GM19438 (cell line): Measurements from ENCODE around the gene LPAR3.
"Not testable (repeated sequence)": the region's sequence is repeated elsewhere in the genome, so short reads cannot be mapped to it uniquely, and the experiment has no call there.

Experiments
- ATAC-seq: cut with Tn5 transposase; IDR thresholded peaks from one replicate; pipeline ENCODE4 v1.9.1; 2021; ENCODE audit warnings: low read depth; ENCODE audit not compliant: unreplicated experiment

The LPAR3 gene, protein sequence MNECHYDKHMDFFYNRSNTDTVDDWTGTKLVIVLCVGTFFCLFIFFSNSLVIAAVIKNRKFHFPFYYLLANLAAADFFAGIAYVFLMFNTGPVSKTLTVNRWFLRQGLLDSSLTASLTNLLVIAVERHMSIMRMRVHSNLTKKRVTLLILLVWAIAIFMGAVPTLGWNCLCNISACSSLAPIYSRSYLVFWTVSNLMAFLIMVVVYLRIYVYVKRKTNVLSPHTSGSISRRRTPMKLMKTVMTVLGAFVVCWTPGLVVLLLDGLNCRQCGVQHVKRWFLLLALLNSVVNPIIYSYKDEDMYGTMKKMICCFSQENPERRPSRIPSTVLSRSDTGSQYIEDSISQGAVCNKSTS

GRCh38 chr1:84892705-84893618, at the start of gene LPAR3:
Gene LPAR3 (minus strand): TSS chr1:84893206. CDS start chr1:84866120, 27,086 bp downstream.
- no peak for ATAC-seq

DNA sequence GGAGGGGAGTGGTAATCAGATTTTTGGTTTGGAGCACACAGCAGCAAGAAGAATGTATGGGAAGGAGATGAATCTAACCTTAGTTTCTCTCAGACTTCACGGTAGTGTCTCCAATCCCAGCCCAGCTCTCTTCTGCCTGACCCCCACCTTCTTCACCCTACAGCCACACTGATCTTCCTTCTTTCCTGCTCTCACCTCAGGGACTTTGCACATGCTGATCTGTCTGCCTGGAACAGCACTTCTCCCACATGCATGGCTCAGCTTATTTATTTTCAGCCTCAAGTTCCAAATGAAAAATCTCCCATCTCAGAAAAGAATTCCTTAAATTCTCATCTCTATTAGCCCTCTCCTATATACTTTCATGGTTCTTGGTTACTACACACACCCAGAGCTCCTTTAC, 48.8 kb upstream of the LPAR3 start:
- ATAC-seq: no peak

- no peak for ATAC-seq
Measured at GRCh38 chr1:84940481-84940880, 47.5 kb upstream of the LPAR3 start.

DNA sequence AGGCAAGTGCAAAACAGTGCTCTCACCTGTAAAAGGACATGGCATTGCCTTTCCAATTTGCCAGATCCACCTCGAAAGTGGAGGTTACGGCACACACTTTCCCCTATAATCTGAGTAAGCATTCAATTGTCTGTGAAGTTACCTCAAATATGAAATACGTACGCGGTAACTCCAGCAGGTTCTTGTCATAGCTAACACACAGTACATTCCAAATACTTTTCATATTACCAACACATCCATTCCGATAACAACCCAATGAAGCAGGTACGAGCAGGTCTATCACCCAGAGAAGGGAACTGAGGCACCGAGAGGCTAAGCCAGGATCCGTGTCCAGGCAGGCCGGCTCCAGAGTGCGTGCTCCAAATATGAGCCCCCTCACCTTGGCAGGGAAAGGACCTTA, 46.8 kb upstream of the LPAR3 start:
- ATAC-seq: no peak

DNA sequence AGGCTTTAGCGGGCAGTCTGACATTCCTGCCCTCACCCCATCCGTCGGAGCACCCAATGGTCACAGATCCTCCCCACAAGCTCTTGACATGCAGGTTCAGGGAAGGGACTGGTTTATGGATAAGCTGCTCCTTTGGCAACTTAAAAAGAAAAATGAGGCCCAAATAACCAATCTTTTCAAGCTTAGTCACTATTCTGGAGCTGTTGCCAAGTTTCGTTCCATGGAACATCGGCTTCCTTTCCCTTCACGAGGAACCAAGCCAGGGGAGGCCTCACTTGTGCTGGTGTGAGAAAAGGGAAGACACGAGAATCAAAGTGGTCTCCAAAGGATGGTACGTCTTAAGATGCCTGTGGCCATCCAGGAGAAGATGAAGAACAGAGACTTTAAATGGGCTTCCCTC, 46.1 kb upstream of the LPAR3 start:
- no peak for ATAC-seq

GRCh38 chr1:84936116-84936810, 43.3 kb upstream of the LPAR3 start:
- ATAC-seq: no peak

DNA sequence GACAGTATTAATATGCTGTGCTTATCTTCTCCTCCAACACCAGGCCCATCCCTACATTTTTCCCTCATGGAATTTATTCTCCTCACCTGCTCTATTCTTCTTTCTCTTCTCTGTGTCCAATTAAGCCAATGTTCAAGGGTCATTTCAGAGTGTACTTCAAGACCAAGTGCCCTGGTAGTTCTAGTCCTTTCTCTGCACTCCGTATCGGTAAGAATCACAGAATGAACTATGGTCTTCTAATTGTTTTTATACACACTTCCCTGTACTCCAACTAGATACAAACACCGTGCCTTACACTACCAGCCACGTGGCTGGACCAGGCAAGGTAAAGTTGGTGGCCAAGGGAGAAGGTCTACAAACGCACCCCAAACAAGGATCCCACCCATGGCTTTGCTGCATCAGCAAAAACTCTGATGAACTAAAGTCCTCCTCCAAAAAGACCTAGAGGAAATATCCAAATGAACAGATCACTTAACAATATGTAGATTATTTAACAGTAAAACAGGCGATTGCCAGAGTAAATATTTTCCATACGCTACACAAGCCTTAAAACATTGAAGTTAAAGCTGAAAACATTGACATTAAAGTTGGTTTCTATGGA, 40.1 kb upstream of the LPAR3 start:
- ATAC-seq: no peak

DNA sequence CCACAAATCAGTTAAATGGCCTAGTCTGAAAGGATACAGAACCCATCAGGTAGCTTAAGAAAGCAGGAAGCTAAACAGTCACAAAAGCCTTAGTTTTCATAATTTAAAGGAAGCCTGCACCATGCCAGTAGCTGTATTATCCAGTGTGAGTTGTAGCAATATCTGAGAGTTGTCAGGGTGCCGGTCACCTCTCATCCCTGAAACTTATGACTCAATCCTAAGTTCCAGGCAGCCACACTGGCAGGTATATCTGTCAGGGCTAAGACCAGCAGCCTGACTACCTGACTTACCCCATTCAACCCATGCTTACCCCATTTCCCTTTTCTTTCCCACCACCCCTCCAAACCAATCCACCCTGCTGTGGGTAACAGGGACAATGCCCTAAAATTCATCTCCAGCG, 37.8 kb upstream of the LPAR3 start:
- no peak for ATAC-seq

DNA sequence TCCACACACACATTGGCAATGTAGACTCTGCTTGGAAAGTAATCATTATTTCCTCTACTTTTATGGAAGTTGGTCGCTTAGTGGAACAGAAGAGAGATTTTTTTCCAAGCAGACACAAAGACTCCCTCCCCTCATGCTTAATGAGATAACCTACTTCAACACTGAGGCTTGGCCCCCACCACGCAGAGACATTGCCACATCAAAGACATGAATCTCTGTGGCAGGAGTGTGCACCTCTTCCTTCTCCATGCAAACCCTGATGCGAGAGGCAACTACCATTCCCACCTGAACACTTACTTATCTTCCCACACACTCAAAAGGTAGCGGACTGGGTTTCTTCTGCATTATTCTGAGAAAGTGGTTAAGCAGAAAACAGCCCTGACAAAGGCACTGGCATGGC, 37.3 kb upstream of the LPAR3 start:
- no peak for ATAC-seq

DNA sequence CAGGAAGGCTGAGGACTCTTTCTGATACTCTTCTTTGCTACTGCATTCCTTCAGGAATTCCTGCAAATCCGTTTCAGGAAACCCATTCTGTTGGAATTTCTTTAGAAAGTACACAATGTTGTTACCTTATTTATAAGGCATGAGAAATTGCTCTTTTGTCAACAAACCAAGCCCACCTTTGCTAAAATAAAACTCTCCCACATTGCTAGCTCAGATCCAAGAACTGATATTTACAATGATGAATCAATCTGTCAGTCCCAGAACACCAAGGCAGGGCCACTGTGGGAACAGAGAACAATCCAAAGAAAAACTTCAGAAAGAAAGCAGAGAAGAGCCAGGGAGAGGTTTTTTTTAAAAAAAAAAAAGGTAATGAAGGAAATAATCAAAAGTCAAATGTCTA, 36.6 kb upstream of the LPAR3 start:
- ATAC-seq: no peak

GRCh38 chr1:84928979-84929378, 36.0 kb upstream of the LPAR3 start:
- no peak for ATAC-seq

GRCh38 chr1:84923317-84923716, 30.3 kb upstream of the LPAR3 start:
- no peak for ATAC-seq

- no peak for ATAC-seq
Measured at GRCh38 chr1:84920159-84920558, 27.2 kb upstream of the LPAR3 start.

- ATAC-seq: no peak
Measured at GRCh38 chr1:84919461-84919970, 26.5 kb upstream of the LPAR3 start.

DNA sequence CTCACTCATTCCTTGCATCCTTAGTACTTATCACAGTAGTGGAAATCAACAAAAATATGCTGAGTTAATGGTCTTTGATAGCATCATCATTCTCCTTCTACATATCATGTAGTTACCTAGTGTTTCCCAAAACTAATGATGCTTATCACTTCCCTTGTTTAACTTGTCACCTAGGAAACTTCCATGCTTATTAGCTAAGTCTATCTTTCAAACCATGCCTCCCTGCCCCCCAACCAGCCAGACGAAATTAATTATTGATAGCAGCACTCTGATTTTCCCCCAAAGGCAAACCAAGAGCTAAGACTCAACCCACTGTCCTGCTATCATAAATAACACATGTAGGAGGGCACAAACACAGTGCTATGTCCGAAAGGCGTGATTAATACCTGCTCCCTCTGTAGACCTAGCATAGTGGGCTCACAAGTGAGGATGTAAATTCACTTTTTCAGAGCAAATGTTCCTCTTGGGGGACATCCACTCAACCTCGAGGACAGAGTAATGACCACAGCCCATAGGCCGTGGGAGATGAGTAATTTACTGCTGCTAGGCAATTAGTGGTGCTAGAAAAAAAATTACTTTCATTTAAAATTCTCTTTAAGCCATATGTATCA, 25.8 kb upstream of the LPAR3 start:
- no peak for ATAC-seq

DNA sequence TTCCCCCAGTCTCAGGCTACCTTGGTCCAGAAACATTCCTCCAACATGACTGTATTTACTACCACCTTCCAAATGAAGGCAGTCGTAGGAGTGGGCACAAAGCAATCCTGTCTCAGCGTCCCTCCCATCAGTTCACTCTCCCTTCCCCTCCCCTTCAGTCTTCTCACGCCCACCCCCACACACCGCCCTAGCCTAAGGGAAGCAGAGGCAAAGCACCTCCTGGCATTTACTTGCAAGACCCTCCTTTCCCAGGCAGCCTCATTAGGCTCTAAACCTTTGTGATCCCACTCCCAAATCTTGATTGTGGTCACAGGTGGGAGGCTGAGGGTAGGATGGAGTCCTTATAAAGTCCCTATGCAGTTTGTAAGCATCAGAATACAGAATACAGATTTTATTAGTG, 23.9 kb upstream of the LPAR3 start:
- no peak for ATAC-seq

GRCh38 chr1:84913555-84913892, 20.5 kb upstream of the LPAR3 start:
- ATAC-seq: no peak

- no peak for ATAC-seq
Measured at GRCh38 chr1:84912726-84913554, 19.9 kb upstream of the LPAR3 start.

DNA sequence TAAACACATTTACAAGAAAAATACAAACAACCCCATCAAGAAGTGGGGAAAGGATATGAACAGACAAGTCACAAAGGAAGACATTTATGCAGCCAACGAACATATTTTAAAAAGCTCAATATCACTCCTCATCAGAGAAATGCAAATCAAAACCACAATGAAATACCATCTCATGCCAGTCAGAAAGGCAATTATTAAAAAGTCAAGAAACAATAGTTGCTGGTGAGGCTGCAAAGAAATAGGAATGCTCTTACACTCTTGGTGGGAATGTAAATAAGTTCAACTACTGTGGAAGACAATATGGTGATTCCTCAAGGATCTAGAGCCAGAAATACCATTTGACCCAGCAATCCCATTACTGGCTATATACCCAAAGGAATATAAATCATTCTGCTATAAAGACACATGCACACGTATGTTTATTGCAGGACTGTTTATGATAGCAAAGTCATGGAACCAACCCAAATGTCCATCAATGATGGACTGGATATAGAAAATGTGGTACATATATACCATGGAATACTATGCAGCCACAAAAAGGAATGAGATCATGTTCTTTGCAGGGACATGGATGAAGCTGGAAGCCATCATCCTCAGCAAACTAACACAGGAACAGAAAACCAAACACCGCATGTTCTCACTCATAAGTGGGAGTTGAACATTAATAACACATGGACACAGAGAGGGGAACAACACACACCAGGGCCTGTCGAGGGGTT, 15.9 kb upstream of the LPAR3 start:
- not testable (repeated sequence) for ATAC-seq
